H9 (cell line): ENCODE data around the gene SKAP1. TPM values are rescaled to one million over a fixed set of nuclear protein-coding genes. Genes with fewer than 3 reads are reported as not detected.

Experiments
- DNase-seq: peaks from one replicate; pipeline ENCODE4 v3.0.0-alpha.2; 2017
- H2AFZ ChIP-seq: one replicate; pipeline ENCODE4 v1.6.1; 2013; ENCODE audit warnings: mild to moderate bottlenecking, low read length, control low read depth, moderate library complexity
- H2AK5ac ChIP-seq: 2 replicates; pipeline ENCODE4 v1.6.1; 2013; ENCODE audit warnings: low read length, control low read depth, mixed read lengths; ENCODE audit not compliant: insufficient read length
- H2BK120ac ChIP-seq: one replicate; pipeline ENCODE4 v1.6.1; 2013; ENCODE audit warnings: low read depth, mild to moderate bottlenecking, low read length, control low read depth, inconsistent platforms; ENCODE audit not compliant: poor library complexity, severe bottlenecking
- H2BK12ac ChIP-seq: 2 replicates; pipeline ENCODE4 v1.6.1; 2013; ENCODE audit warnings: low read length, control low read depth, mixed read lengths, low read depth; ENCODE audit not compliant: insufficient read length
- H2BK15ac ChIP-seq: 2 replicates; pipeline ENCODE4 v1.6.1; 2013; ENCODE audit warnings: low read depth, low read length, control low read depth
- H2BK20ac ChIP-seq: one replicate; pipeline ENCODE4 v1.6.1; 2013; ENCODE audit warnings: low read depth, mild to moderate bottlenecking, low read length, control low read depth, inconsistent platforms; ENCODE audit not compliant: poor library complexity, severe bottlenecking
- H2BK5ac ChIP-seq: 2 replicates; pipeline ENCODE4 v1.6.1; 2013; ENCODE audit warnings: low read length, control low read depth, mixed read lengths; ENCODE audit not compliant: insufficient read length
- H3K14ac ChIP-seq: 2 replicates; pipeline ENCODE4 v1.6.1; 2013; ENCODE audit warnings: low read length, control low read depth; ENCODE audit not compliant: insufficient read depth
- H3K18ac ChIP-seq: 2 replicates; pipeline ENCODE4 v1.6.1; 2013; ENCODE audit warnings: low read depth, mild to moderate bottlenecking, mixed read lengths, low read length, control low read depth; ENCODE audit not compliant: insufficient read length
- H3K23ac ChIP-seq: 2 replicates; pipeline ENCODE4 v1.6.1; 2013; ENCODE audit warnings: low read length, control low read depth, mixed read lengths, low read depth; ENCODE audit not compliant: insufficient read length
- H3K23me2 ChIP-seq: 2 replicates; pipeline ENCODE4 v1.6.1; 2013; ENCODE audit warnings: low read depth, mild to moderate bottlenecking, mixed read lengths, low read length, control low read depth; ENCODE audit not compliant: insufficient read length, poor library complexity, severe bottlenecking
- H3K27ac ChIP-seq: 2 replicates; pipeline ENCODE4 v1.5.1; 2013; ENCODE audit warnings: low read length, control low read depth, mixed read lengths, low read depth; ENCODE audit not compliant: insufficient read length
- H3K27me3 ChIP-seq: 2 replicates; pipeline ENCODE4 v1.6.1; 2013; ENCODE audit warnings: low read length, control low read depth, inconsistent platforms; ENCODE audit not compliant: insufficient read depth
- H3K4ac ChIP-seq: 2 replicates; pipeline ENCODE4 v1.6.1; 2013; ENCODE audit warnings: low read depth, mild to moderate bottlenecking, control low read depth, inconsistent platforms, low read length, moderate library complexity
- H3K4me1 ChIP-seq: 2 replicates; pipeline ENCODE4 v1.6.1; 2013; ENCODE audit warnings: low read length, control low read depth, inconsistent platforms; ENCODE audit not compliant: insufficient read depth
- H3K4me2 ChIP-seq: 2 replicates; pipeline ENCODE4 v1.6.1; 2013; ENCODE audit warnings: low read length, control low read depth, mixed read lengths; ENCODE audit not compliant: insufficient read length, insufficient read depth
- H3K56ac ChIP-seq: 2 replicates; pipeline ENCODE4 v1.6.1; 2013; ENCODE audit warnings: low read depth, mild to moderate bottlenecking, mixed read lengths, low read length, control low read depth; ENCODE audit not compliant: insufficient read length
- H3K79me1 ChIP-seq: 2 replicates; pipeline ENCODE4 v1.6.1; 2013; ENCODE audit warnings: low read depth, mild to moderate bottlenecking, moderate library complexity, low read length, control low read depth, inconsistent platforms; ENCODE audit not compliant: insufficient read depth, poor library complexity, severe bottlenecking
- H3K79me2 ChIP-seq: 2 replicates; pipeline ENCODE4 v1.6.1; 2013; ENCODE audit warnings: low read length, control low read depth, inconsistent platforms; ENCODE audit not compliant: insufficient read depth
- H3K9ac ChIP-seq: 2 replicates; pipeline ENCODE4 v1.6.1; 2013; ENCODE audit warnings: low read length, control low read depth, mixed read lengths; ENCODE audit not compliant: insufficient read length; ENCODE audit errors: extremely low read depth
- H3K9me3 ChIP-seq: one replicate; pipeline ENCODE4 v1.6.1; 2013; ENCODE audit warnings: low read depth, low read length, inconsistent platforms; ENCODE audit not compliant: control insufficient read depth
- H3T11ph ChIP-seq: one replicate; pipeline ENCODE4 v1.6.1; 2013; ENCODE audit warnings: mild to moderate bottlenecking, low read length, control low read depth, inconsistent platforms
- H4K20me1 ChIP-seq: one replicate; pipeline ENCODE4 v1.6.1; 2013; ENCODE audit not compliant: control insufficient read depth, insufficient read length, insufficient read depth
- H4K5ac ChIP-seq: 2 replicates; pipeline ENCODE4 v1.6.1; 2013; ENCODE audit warnings: low read depth, mild to moderate bottlenecking, mixed read lengths, low read length, control low read depth; ENCODE audit not compliant: insufficient read length
- H4K8ac ChIP-seq: replicated peaks from 2 replicates; pipeline ENCODE4 v1.6.1; 2013; ENCODE audit warnings: low read length, control low read depth, mixed read lengths, low read depth; ENCODE audit not compliant: insufficient read length
- H4K91ac ChIP-seq: 2 replicates; pipeline ENCODE4 v1.6.1; 2013; ENCODE audit warnings: low read depth, mild to moderate bottlenecking, moderate library complexity, mixed read lengths, low read length, control low read depth; ENCODE audit not compliant: insufficient read length
- H3K27ac Mint-ChIP-seq, 3 experiments: 2 replicates in 2 of 3; 3 replicates in 1 of 3; pipeline ENCODE4 v1.8.0; 2020 to 2021; ENCODE audit warnings: mixed read lengths in 3 of 3, mild to moderate bottlenecking in 1 of 3, moderate library complexity in 1 of 3
- H3K27me3 Mint-ChIP-seq: 2 replicates; pipeline ENCODE4 v1.8.0; 2021; ENCODE audit warnings: low read depth, mild to moderate bottlenecking, moderate library complexity, mixed read lengths
- H3K36me3 Mint-ChIP-seq, 3 experiments: 2 replicates in 2 of 3; 3 replicates in 1 of 3; pipeline ENCODE4 v1.8.0; 2020 to 2021; ENCODE audit warnings: low read depth in 3 of 3, mixed read lengths in 3 of 3; ENCODE audit not compliant: insufficient read depth in 1 of 3
- H3K4me1 Mint-ChIP-seq, 2 experiments: 2 replicates each; pipeline ENCODE4 v1.8.0; 2020; ENCODE audit warnings: mixed read lengths in 2 of 2
- H3K4me3 Mint-ChIP-seq, 2 experiments: 2 replicates in 1 of 2; 3 replicates in 1 of 2; pipeline ENCODE4 v1.8.0; 2020 to 2021; ENCODE audit warnings: mild to moderate bottlenecking in 2 of 2, mixed read lengths in 2 of 2, moderate library complexity in 1 of 2
- H3K9me3 Mint-ChIP-seq, 2 experiments: 2 replicates in 1 of 2; 3 replicates in 1 of 2; pipeline ENCODE4 v1.8.0; 2020; ENCODE audit warnings: mild to moderate bottlenecking in 2 of 2, mixed read lengths in 2 of 2, moderate library complexity in 1 of 2
- CTCF ChIP-seq: fragments of 200-600 bp; sonication (generic); conservative IDR thresholded peaks from 3 replicates; pipeline ENCODE4 v1.8.0; 2021; ENCODE audit warnings: antibody characterized with exemption, mild to moderate bottlenecking
- WGBS: extraction: QIAGEN DNeasy Blood & Tissue Kit; methylation state at CpG from one replicate; pipeline ENCODE4 v1.1.7; 2013; ENCODE audit warnings: missing lambda C conversion rate, low lambda C conversion rate, mixed read lengths; ENCODE audit not compliant: insufficient read length; ENCODE audit errors: extremely low coverage; 5-methylcytosine and 5-hydroxymethylcytosine counted together
- total RNA-seq: library from RNA; stranded (reverse); gene quantifications from 2 replicates; pipeline ENCODE4 v1.2.1, GENCODE V29; 2021

Gene SKAP1
- total RNA-seq, 1 experiment from 2014 or later: not detected

GRCh38 chr17:48328457-48328856 lies 101.6 kb downstream of the SKAP1 start:
- Histone ChIP-seq H3K9ac (no peak overlapping the region), H4K91ac (no peak overlapping the region), H2AK5ac (no peak overlapping the region), H3K79me2 (no peaks in the 10 kb centered on the region), H4K20me1 (no peaks in the 10 kb centered on the region), H3K4me2 (no peak overlapping the region), H2AFZ (no peak overlapping the region), H3K27me3 (no peaks in the 10 kb centered on the region), H3K4ac (no peak overlapping the region), H3K18ac (no peak overlapping the region), H3T11ph (no peak overlapping the region), H4K8ac (no peak overlapping the region), H2BK12ac (no peak overlapping the region), H2BK120ac (no peak overlapping the region), H3K23ac (no peak overlapping the region), H2BK5ac (no peak overlapping the region), H2BK15ac (no peak overlapping the region), H3K79me1 (no peaks in the 10 kb centered on the region), H4K5ac (no peak overlapping the region), H3K56ac (no peak overlapping the region), H3K9me3 (no peaks in the 10 kb centered on the region), H3K4me1 (no peaks in the 10 kb centered on the region), H3K23me2 (no peaks in the 10 kb centered on the region), H2BK20ac (no peak overlapping the region), H3K14ac (no peak overlapping the region), H3K27ac (no peak overlapping the region)
- Mint-ChIP-seq H3K9me3 (no peaks in the 10 kb centered on the region), H3K36me3 (no peaks in the 10 kb centered on the region), H3K27me3 (peaks cover 33% of the 10 kb centered on the region), H3K4me1 (0 out of 4 replicates have a peak, but pooled peaks cover 0 to 3% of the 10 kb centered on the region in 2 experiments), H3K4me3 (no peak overlapping the region), H3K27ac (no peak overlapping the region; a peak in 1 of 7 replicates)
- no peak for TF ChIP-seq CTCF
- WGBS: 100% methylated on average over 1 of the region's 1 CpG
- DNase-seq: no peak
